HG03060 (cell line): ENCODE measurements around the gene ACAD9.
"Not testable (repeated sequence)": the region's sequence is repeated elsewhere in the genome, so short reads cannot be mapped to it uniquely, and the experiment has no call there.

Experiments
- ATAC-seq: cut with Tn5 transposase; IDR thresholded peaks from one replicate; pipeline ENCODE4 v1.9.1; 2021; ENCODE audit warnings: low read depth, moderate number of reproducible peaks; ENCODE audit not compliant: unreplicated experiment

ACAD9 gene

GRCh38 chr3:128889139-128889894, 9.9 kb downstream of the ACAD9 start:
- no peak for ATAC-seq

DNA sequence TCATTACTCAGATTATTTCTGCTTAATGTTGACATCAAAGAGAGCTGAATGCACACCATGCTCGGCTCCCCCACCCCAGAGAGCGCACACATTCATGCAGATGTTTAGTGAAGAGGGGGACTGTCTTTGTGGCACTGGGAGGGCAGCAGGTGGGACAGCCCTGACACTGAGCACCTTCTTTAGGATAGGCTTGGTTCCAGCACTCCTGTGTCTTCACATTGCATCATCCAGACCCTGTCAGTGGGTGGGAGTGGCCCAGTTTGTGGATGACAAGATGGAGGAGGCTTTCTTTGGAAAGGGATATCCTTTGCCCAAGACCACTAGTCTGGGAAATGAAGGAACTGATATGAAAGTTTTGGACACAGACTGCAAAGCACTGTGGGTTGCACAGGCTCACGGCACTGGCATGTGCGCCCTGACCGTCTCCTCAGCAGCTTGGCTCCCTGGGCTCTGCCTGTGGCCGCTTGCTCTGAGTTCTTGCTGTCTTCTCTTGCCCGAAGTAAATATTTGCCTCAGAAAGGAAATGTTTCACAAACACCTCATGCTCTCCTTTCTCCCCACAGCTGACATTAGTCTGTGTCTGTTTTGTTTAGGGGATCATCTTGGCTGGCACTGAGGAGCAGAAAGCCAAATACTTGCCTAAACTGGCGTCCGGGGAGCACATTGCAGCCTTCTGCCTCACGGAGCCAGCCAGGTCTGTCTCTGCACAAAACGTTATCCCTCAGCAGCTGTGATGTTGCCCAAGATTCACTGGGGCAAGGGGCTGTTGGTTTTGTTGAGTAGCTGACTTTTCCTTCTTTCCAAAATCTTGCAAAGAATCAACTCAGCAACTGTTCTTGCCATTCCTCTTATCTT, 16.6 kb downstream of the ACAD9 start:
- ATAC-seq: no peak

GRCh38 chr3:128902426-128902825, 23.0 kb downstream of the ACAD9 start:
- ATAC-seq: no peak

GRCh38 chr3:128903501-128903900, 24.1 kb downstream of the ACAD9 start:
- ATAC-seq: no peak

DNA sequence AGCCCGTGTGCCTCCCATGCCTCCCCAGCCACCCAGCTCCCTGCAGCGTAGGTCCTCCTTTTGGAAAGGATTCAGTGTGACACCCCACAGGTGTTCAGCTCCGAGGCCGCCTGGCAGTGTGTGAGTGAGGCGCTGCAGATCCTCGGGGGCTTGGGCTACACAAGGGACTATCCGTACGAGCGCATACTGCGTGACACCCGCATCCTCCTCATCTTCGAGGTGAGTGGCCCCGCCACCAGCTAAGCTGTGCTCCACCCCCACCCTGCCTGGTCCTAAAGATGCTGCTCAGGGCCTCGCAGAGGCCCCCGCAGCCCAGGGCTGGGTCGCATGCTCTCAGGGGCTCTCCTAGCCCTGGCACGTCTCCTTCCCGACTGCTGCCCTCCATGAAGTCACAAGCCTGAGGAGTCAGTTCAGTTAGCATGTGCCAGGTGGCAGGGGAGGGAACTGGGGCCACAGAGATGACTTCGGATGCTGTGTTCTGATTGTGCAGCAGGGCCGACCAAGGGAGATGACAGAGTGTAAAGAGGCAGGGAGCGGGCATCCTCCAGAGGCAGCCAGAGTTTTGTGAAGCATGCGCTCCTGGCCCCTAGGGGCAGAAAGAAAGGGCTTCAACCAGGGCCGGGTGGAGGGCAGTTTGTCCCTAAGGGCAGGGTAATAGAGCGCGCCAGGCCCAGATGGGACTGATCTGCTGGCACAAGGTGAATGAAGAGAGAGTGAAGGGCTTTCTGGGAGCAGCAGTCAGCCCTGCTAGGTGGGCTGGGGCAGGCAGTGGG, 26.8 kb downstream of the ACAD9 start:
- ATAC-seq: no peak

DNA sequence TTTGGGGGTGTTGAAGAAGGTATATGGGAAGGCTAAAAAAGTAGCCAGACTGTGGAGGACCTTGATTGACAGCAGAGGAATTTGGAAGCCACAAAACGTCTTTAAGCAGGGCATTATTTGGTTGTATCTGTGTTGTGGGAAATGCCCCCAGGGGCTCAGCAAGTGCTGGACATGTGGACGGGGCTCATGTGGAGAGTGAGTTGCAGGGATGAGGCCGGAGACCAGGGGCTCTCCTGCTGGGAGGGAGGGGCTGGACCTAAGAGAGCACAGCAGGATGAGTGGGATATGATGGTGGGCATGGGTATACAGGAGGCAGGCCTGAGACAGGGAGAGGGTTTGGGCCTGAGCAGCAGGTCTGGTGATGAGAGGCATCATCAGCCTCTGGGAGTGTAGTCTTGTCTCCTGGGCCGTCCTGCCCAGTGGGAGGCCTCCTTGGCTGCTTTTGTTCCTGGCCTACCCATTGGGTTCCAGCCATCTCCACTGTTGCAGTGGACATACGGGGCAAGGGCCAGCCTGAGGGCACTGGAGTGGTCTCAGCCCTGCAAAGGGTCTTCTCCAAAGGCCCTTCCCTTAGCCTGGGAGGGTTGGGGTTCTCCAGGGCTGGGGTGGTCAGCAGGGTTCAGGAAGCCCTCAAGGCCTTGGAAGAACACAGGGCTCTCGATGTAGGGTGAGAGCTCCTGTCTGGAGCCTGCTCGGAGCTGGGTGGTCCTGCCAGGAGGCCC, 27.5 kb downstream of the ACAD9 start:
- no peak for ATAC-seq

GRCh38 chr3:128907706-128908445, 28.5 kb downstream of the ACAD9 start:
- no peak for ATAC-seq

DNA sequence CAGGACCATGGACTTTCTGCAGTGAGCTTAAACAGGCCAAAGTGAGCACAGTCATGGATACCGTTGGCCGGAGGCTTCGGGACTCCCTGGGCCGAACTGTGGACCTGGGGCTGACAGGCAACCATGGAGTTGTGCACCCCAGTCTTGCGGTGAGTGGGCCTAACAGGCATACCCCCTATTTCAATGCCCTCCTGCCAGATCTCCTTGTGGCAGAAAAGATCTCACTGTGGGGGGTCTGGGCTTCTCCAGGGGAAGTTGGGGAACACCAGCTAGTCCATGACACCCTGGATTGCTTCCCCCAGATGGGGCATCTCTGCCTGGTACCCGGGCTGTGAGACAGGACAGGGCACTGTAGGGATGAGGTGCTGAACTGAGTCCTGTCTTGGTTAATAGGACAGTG, 29.5 kb downstream of the ACAD9 start:
- no peak for ATAC-seq

- ATAC-seq: no peak
Observed at GRCh38 chr3:128910006-128910405, 30.6 kb downstream of the ACAD9 start.

GRCh38 chr3:128911911-128912310, 32.5 kb downstream of the ACAD9 start:
- no peak for ATAC-seq

GRCh38 chr3:128914966-128915645, 35.7 kb downstream of the ACAD9 start:
- no peak for ATAC-seq

GRCh38 chr3:128917291-128917690, 37.9 kb downstream of the ACAD9 start:
- no peak for ATAC-seq

GRCh38 chr3:128919988-128920387, 40.6 kb downstream of the ACAD9 start:
- ATAC-seq: no peak

DNA sequence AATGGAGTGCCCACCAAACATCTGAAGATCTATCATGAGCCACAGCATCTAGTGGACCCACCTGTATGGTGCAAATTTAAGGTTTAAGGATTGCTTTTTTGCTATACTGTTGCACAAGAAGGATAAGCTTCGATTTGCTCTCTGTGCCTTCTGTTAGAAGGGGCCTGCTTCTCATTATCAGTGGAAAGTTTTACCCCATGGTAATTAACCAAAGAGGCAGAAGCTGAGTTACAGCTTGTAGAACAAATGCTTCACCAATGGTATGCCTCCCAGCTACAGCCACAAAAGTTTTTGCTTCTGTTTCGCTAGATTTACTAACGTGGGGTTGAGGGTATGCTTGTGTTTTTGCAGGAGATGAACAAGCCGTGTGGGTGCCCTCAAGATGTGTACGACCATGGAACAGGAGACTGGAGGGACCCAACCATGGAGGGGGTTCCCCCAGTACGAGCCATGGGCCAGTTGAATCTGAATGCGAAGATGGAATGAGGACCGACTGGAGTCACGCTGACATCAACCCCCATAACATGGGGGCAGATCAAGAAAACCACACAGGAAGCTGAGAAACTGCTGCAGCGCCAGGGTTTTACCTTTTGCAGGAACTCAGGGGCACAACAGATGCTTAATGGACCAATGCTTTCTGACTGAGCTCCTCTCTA, 43.5 kb downstream of the ACAD9 start:
- no peak for ATAC-seq

- ATAC-seq: no peak
Observed at GRCh38 chr3:128923576-128923975, 44.2 kb downstream of the ACAD9 start.

DNA sequence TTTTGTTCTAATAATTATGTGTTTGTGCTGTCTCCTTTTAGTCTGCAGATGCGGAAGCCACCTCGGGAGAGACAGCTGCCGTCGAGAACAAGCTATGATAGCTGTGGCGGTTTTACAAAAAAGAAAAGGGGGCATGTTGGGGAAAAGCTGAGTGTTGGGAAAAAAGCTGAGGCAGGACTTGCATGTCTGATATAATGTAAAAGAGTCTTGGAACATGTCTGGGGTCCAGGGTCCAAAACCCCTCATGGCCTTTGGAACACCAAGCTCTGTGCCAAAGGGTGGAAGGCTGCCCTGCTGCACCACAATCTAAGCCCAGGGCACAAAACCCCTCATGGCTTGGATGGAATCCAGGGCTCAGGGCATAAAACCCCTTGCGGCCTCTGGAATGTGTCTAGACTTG, 44.6 kb downstream of the ACAD9 start:
- ATAC-seq: not testable (repeated sequence)

DNA sequence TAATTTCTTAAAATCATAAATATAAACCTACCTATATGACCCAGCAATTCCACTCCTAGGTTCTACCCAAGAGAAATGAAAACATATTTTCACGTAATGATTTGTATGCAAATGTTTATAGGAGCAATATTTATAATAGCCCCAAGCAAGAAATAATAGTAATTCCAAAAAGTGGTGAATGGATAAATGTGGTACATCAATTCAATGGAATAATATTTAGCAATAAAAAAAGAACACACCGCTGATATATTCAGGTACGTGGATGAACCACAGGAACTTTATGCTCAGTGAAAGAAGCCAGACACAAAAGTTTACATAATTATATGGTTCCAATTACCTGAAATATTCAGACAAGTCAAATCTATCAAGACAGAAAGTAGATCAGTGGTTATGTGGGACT, 49.9 kb downstream of the ACAD9 start:
- ATAC-seq: no peak

DNA sequence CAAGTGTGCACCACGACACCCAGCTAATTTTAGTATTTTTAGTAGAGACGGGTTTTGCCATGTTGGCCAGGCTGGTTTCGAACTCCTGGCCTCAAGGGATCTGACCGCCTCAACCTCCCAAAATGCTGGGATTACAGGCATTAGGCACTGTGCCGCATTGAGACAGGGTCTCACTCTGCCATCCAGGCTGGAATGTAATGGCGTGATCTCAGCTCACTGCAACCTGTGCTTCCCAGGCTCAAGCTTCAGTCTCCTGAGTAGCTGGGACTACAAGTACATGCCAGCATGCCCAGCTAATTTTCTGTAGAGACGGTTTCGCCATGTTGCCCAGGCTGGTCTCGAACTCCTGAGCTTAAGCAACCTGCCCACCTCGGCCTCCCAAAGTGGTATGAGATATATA, 51.6 kb downstream of the ACAD9 start:
- no peak for ATAC-seq
